Keratinocyte (primary cell): ENCODE measurements around the gene MYRFL.

Experiments used
- EZH2 ChIP-seq: IDR thresholded peaks from one replicate; pipeline ENCODE4 v1.6.1; 2012; ENCODE audit warnings: inconsistent platforms, mild to moderate bottlenecking, low read length, moderate library complexity
- TF ChIP-seq, protein P1 (sequence below), 3 experiments: IDR thresholded peaks in 1 of 3; conservative IDR thresholded peaks in 1 of 3; optimal IDR thresholded peaks in 1 of 3; 2 replicates in 2 of 3; 3 replicates in 1 of 3; pipeline versions ENCODE3 to v1.5.1; 2011; ENCODE audit warnings: low read length in 3 of 3, mild to moderate bottlenecking in 3 of 3, moderate library complexity in 2 of 3, control low read depth in 1 of 3, inconsistent platforms in 1 of 3; ENCODE audit not compliant: insufficient read depth in 2 of 3; ENCODE audit errors: extremely low read depth in 1 of 3

DNA sequence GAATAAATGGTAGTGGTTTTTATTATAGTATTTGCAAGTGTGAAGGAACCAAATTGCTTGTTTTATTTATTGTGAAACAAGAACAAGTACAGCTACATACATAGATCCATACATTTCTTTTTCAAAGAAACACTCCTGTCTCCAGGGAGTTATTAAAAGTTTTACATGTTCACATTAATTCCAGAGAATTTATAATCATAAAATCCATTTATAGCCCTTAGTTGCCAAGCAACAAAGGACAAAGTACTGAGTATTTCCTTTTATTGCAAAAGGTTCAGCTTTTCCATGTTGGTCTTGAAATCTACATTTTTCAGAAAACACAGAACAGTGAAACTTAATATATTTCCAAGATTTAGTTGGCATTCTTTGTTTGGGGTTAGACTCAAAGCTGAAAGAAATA is 9.5 kb downstream of the MYRFL start:
- TF ChIP-seq, protein P1, sequence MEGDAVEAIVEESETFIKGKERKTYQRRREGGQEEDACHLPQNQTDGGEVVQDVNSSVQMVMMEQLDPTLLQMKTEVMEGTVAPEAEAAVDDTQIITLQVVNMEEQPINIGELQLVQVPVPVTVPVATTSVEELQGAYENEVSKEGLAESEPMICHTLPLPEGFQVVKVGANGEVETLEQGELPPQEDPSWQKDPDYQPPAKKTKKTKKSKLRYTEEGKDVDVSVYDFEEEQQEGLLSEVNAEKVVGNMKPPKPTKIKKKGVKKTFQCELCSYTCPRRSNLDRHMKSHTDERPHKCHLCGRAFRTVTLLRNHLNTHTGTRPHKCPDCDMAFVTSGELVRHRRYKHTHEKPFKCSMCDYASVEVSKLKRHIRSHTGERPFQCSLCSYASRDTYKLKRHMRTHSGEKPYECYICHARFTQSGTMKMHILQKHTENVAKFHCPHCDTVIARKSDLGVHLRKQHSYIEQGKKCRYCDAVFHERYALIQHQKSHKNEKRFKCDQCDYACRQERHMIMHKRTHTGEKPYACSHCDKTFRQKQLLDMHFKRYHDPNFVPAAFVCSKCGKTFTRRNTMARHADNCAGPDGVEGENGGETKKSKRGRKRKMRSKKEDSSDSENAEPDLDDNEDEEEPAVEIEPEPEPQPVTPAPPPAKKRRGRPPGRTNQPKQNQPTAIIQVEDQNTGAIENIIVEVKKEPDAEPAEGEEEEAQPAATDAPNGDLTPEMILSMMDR (optimal IDR thresholded peaks at IDR 0.05 in 1 of 3, IDR thresholded peaks at IDR 0.05 in 1 of 3, conservative IDR thresholded peaks at IDR 0.05 in 1 of 3; ENCODE audit: extremely low read depth in 1 of 3, insufficient read depth in 2 of 3, low read length in 3 of 3): no peak
- TF ChIP-seq EZH2: no peak
